ENCODE data around the gene SLC4A8.

SLC4A8 gene

DNA sequence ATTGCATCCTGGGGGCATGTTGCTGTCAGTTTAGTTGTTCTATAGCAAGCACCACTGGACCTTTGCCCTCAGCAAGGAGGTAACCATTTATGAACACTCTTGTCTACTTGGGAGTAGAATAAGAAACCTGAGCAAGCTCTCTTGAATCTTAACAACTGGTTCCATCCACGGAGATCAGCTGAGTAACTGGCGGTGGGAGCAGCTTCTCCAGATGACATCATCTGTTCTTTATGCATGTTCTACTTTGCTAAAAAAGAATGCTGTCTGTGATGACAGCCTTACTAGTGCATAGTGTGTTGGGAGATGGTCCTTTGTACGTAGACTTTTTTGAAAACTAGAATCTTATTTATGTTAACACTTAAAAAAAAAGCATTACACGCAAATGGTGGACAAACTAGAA is 17.7 kb downstream of the SLC4A8 start:
- Histone ChIP-seq H3K36me3 (ENCODE audit: control insufficient read depth, low read length) (no peaks in the 10 kb centered on the region), H3K27me3 (ENCODE audit: control insufficient read depth, low read length) (peaks cover 5% of the 10 kb centered on the region; the same call in 1 of the 2 replicates), H3K9me2 (replicated peaks; ENCODE audit: control insufficient read depth, low read length) (no peaks in the 10 kb centered on the region), H3K4me1 (ENCODE audit: control insufficient read depth, low read length) (no peaks in the 10 kb centered on the region), H3K27ac (ENCODE audit: low read depth, low read length) (no peak overlapping the region), H3F3A (ENCODE audit: control insufficient read depth, insufficient read depth) (no peaks in the 10 kb centered on the region), H4K20me1 (ENCODE audit: control insufficient read depth, insufficient read depth, low read depth, low read length) (no peaks in the 10 kb centered on the region), H3K4me3 (ENCODE audit: low read length) (no peak overlapping the region), H3K4me2 (ENCODE audit: low read length) (no peak overlapping the region), H3K79me2 (ENCODE audit: control insufficient read depth, low read length) (no peaks in the 10 kb centered on the region), H3K9me3 (ENCODE audit: control insufficient read depth, insufficient read depth, low read length) (no peaks in the 10 kb centered on the region)
- no peak for TF ChIP-seq EZH2phosphoT487 (IDR thresholded peaks at IDR 0.05; ENCODE audit: borderline replicate concordance, low read length)
- TF ChIP-seq, protein P1, sequence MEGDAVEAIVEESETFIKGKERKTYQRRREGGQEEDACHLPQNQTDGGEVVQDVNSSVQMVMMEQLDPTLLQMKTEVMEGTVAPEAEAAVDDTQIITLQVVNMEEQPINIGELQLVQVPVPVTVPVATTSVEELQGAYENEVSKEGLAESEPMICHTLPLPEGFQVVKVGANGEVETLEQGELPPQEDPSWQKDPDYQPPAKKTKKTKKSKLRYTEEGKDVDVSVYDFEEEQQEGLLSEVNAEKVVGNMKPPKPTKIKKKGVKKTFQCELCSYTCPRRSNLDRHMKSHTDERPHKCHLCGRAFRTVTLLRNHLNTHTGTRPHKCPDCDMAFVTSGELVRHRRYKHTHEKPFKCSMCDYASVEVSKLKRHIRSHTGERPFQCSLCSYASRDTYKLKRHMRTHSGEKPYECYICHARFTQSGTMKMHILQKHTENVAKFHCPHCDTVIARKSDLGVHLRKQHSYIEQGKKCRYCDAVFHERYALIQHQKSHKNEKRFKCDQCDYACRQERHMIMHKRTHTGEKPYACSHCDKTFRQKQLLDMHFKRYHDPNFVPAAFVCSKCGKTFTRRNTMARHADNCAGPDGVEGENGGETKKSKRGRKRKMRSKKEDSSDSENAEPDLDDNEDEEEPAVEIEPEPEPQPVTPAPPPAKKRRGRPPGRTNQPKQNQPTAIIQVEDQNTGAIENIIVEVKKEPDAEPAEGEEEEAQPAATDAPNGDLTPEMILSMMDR (IDR thresholded peaks at IDR 0.05; ENCODE audit: low read depth, low read length, poor library complexity, severe bottlenecking) = no peak

GRCh38 chr12:51443573-51443972 is 18.9 kb downstream of the SLC4A8 start:
- Histone ChIP-seq H3K79me2 (ENCODE audit: control insufficient read depth, low read length) (no peaks in the 10 kb centered on the region), H3K4me2 (ENCODE audit: low read length) (no peak overlapping the region), H3K9me2 (replicated peaks; ENCODE audit: control insufficient read depth, low read length) (no peaks in the 10 kb centered on the region), H4K20me1 (ENCODE audit: control insufficient read depth, insufficient read depth, low read depth, low read length) (no peaks in the 10 kb centered on the region), H3K27ac (ENCODE audit: low read depth, low read length) (no peak overlapping the region), H3K4me3 (ENCODE audit: low read length) (no peak overlapping the region), H3K9me3 (ENCODE audit: control insufficient read depth, insufficient read depth, low read length) (no peaks in the 10 kb centered on the region), H3K27me3 (ENCODE audit: control insufficient read depth, low read length) (peaks cover 5% of the 10 kb centered on the region; the same call in 1 of the 2 replicates), H3K4me1 (ENCODE audit: control insufficient read depth, low read length) (no peaks in the 10 kb centered on the region), H3F3A (ENCODE audit: control insufficient read depth, insufficient read depth) (no peaks in the 10 kb centered on the region), H3K36me3 (ENCODE audit: control insufficient read depth, low read length) (no peaks in the 10 kb centered on the region)
- TF ChIP-seq, protein P1 (IDR thresholded peaks at IDR 0.05; ENCODE audit: low read depth, low read length, poor library complexity, severe bottlenecking) = no peak
- no peak for TF ChIP-seq EZH2phosphoT487 (IDR thresholded peaks at IDR 0.05; ENCODE audit: borderline replicate concordance, low read length)

GRCh38 chr12:51448618-51449256 is 24.1 kb downstream of the SLC4A8 start:
- H3K9me3 ChIP-seq (ENCODE audit: control insufficient read depth, insufficient read depth, low read length) = no peaks in the 10 kb centered on the region
- H3K4me1 ChIP-seq (ENCODE audit: control insufficient read depth, low read length) = no peaks in the 10 kb centered on the region
- no peaks in the 10 kb centered on the region for H3F3A ChIP-seq (ENCODE audit: control insufficient read depth, insufficient read depth)
- H3K36me3 ChIP-seq (ENCODE audit: control insufficient read depth, low read length) = no peaks in the 10 kb centered on the region
- H4K20me1 ChIP-seq (ENCODE audit: control insufficient read depth, insufficient read depth, low read depth, low read length) = no peaks in the 10 kb centered on the region
- no peak overlapping the region for H3K27ac ChIP-seq (ENCODE audit: low read depth, low read length)
- H3K27me3 ChIP-seq (ENCODE audit: control insufficient read depth, low read length) = no peaks in the 10 kb centered on the region
- TF ChIP-seq, protein P1 (IDR thresholded peaks at IDR 0.05; ENCODE audit: low read depth, low read length, poor library complexity, severe bottlenecking) = no peak
- TF ChIP-seq EZH2phosphoT487 (IDR thresholded peaks at IDR 0.05; ENCODE audit: borderline replicate concordance, low read length) = no peak
- H3K79me2 ChIP-seq (ENCODE audit: control insufficient read depth, low read length) = no peaks in the 10 kb centered on the region
- H3K4me2 ChIP-seq (ENCODE audit: low read length) = no peak overlapping the region
- H3K9me2 ChIP-seq (replicated peaks; ENCODE audit: control insufficient read depth, low read length) = no peaks in the 10 kb centered on the region
- H3K4me3 ChIP-seq (ENCODE audit: low read length) = no peak overlapping the region

Measured in DOHH2 (cell line).